ENCODE data around the gene NPC1L1.

NPC1L1 gene

GRCh38 chr7:44580945-44581878, 40.1 kb upstream of the NPC1L1 start:
- DNase-seq (ENCODE audit: low read depth), result no peak
- H3K4me3 ChIP-seq (ENCODE audit: low read depth, low read length), result peak overlapping the region; percentile 94
- in situ Hi-C loops (cut with HindIII; ENCODE audit: low sequenced_read_pairs), result loop anchor here (25.0 kb wide), 1 partner anchor 231 kb away; no protein-coding TSS in a partner anchor
- TF ChIP-seq CTCF (IDR thresholded peaks at IDR 0.05; ENCODE audit: low read depth, low read length, missing control alignments), result no peak

GRCh38 chr7:44576228-44576627, 35.1 kb upstream of the NPC1L1 start:
- DNase-seq (ENCODE audit: low read depth), result no peak
- in situ Hi-C loops (cut with HindIII; ENCODE audit: low sequenced_read_pairs), result loop anchor here (25.0 kb wide), 1 partner anchor 236 kb away; no protein-coding TSS in a partner anchor
- no peak overlapping the region for H3K4me3 ChIP-seq (ENCODE audit: low read depth, low read length)
- TF ChIP-seq CTCF (IDR thresholded peaks at IDR 0.05; ENCODE audit: low read depth, low read length, missing control alignments), result no peak

- no peak for TF ChIP-seq CTCF (IDR thresholded peaks at IDR 0.05; ENCODE audit: low read depth, low read length, missing control alignments)
- in situ Hi-C loops (cut with HindIII; ENCODE audit: low sequenced_read_pairs), result loop anchor here (25.0 kb wide), 1 partner anchor 237 kb away; no protein-coding TSS in a partner anchor
- DNase-seq (ENCODE audit: low read depth), result no peak
- H3K4me3 ChIP-seq (ENCODE audit: low read depth, low read length), result no peak overlapping the region
Measured at GRCh38 chr7:44575054-44575453, 33.9 kb upstream of the NPC1L1 start.

GRCh38 chr7:44574287-44574872, 33.2 kb upstream of the NPC1L1 start:
- H3K4me3 ChIP-seq (ENCODE audit: low read depth, low read length), result peak overlapping the region; percentile 89
- TF ChIP-seq CTCF (IDR thresholded peaks at IDR 0.05; ENCODE audit: low read depth, low read length, missing control alignments), result no peak
- DNase-seq (ENCODE audit: low read depth), result no peak
- in situ Hi-C loops (cut with HindIII; ENCODE audit: low sequenced_read_pairs), result loop anchor here (25.0 kb wide), 1 partner anchor 337 kb away; no protein-coding TSS in a partner anchor

- in situ Hi-C loops (cut with HindIII; ENCODE audit: low sequenced_read_pairs), result loop anchor here (25.0 kb wide), 1 partner anchor 336 kb away; no protein-coding TSS in a partner anchor
- TF ChIP-seq CTCF (IDR thresholded peaks at IDR 0.05; ENCODE audit: low read depth, low read length, missing control alignments), result no peak
- DNase-seq (ENCODE audit: low read depth), result peak; percentile 78
- peak within 1 kb of the TSS; percentile 89 for H3K4me3 ChIP-seq (ENCODE audit: low read depth, low read length)
Measured at GRCh38 chr7:44573464-44574286, 32.5 kb upstream of the NPC1L1 start, which contains the start of gene DDX56. DDX56 (minus strand) TSS chr7:44573908; CDS start chr7:44573895, 13 bp downstream.

- in situ Hi-C loops (cut with HindIII; ENCODE audit: low sequenced_read_pairs), result loop anchor here (25.0 kb wide), 1 partner anchor 335 kb away; no protein-coding TSS in a partner anchor
- peak overlapping the region; percentile 89 for H3K4me3 ChIP-seq (ENCODE audit: low read depth, low read length)
- DNase-seq (ENCODE audit: low read depth), result no peak
- no peak for TF ChIP-seq CTCF (IDR thresholded peaks at IDR 0.05; ENCODE audit: low read depth, low read length, missing control alignments)
Measured at GRCh38 chr7:44572771-44573170, 31.6 kb upstream of the NPC1L1 start.

All from astrocyte of the cerebellum (primary cell).